HG03469 (cell line): Measurements from ENCODE around the gene CIITA.
"Not testable (repeated sequence)": the region's sequence is repeated elsewhere in the genome, so short reads cannot be mapped to it uniquely, and the experiment has no call there.

ENCODE experiments used
- ATAC-seq: cut with Tn5 transposase; IDR thresholded peaks from one replicate; pipeline ENCODE4 v1.9.1; 2021; ENCODE audit warnings: mild to moderate bottlenecking, moderate library complexity, moderate number of reproducible peaks; ENCODE audit not compliant: unreplicated experiment

Gene CIITA

DNA sequence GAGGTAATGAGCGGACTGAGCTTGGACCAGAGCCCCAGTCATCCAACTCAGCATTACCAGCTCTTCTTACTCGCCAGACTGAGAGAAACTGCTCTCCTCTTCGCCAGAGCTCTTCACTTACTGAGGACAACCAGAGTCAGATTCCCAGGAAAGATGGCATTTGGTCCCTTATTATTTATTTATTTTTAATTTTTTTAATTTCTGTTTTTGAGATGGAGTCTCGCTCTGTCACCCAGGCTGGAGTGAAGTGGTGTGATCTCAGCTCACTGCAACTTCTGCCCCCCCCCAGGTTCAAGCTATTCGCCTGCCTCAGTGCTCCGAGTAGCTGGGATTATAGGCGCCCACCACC is 42.0 kb downstream of the CIITA start:
- no peak for ATAC-seq

DNA sequence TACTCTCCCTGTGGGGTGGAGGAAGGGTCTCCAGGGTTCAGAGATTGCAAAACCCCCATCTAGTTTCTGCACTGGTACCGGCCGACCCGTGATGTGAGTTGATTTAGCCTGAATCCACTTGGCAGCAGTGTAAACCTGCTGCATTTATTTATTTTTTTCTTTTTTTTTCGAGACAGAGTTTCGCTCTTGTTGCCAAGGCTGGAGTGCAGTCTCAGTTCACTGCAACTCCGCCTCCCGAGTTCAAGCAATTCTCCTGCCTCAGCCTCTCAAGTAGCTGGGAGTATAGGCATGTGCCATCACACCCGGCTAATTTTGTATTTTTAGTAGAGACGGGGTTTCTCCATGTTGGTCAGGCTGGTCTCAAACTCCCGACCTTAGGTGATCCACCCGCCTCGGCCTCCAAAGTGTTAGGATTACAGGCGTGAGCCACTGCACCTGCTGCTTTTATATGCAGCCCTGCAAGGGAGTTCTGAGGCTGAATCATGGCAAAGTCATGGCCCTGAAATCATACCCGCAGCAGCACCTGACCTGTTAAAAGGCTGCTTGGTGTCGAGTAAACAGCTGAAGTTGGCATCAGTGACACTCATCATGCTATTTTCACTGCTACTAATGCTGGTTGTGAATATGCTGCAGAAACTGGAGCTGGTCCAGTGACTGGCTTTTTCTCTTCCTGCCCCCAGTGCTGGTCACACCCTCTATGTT is 43.9 kb downstream of the CIITA start:
- ATAC-seq: no peak

DNA sequence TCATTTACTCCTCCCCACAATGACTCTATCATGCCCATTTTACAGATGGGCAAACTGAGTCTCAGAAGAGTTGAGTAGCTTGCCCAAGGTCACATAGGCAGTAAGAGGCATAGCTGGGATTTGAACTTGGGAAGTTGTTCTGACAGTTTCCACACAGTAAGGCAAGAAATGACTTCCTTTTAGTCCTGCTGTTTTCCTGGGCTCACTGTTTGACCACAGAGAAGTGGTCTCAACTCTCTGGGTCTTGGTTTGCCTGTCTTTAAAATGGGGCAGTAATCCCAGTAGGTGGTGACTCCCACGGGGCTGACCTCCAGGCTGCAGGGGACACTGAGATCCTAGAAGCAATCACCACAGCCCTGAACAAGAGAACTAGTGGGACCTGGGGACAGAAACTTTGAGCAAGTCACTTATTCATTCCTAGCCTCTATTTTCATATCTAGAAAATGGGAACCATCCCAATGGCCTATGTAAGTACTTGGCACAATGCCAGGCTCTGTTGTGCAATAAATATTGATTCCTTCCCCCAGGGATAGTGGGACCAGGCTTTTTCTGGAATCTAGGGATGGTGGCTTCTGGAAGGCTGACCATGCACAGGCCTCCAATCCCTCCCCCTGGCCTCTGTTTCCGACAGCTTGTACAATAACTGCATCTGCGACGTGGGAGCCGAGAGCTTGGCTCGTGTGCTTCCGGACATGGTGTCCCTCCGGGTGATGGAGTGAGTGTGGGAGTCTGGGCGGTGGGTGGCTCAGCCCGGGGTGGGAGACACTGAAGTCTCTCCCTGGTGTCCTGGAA is 44.7 kb downstream of the CIITA start:
- ATAC-seq: no peak

DNA sequence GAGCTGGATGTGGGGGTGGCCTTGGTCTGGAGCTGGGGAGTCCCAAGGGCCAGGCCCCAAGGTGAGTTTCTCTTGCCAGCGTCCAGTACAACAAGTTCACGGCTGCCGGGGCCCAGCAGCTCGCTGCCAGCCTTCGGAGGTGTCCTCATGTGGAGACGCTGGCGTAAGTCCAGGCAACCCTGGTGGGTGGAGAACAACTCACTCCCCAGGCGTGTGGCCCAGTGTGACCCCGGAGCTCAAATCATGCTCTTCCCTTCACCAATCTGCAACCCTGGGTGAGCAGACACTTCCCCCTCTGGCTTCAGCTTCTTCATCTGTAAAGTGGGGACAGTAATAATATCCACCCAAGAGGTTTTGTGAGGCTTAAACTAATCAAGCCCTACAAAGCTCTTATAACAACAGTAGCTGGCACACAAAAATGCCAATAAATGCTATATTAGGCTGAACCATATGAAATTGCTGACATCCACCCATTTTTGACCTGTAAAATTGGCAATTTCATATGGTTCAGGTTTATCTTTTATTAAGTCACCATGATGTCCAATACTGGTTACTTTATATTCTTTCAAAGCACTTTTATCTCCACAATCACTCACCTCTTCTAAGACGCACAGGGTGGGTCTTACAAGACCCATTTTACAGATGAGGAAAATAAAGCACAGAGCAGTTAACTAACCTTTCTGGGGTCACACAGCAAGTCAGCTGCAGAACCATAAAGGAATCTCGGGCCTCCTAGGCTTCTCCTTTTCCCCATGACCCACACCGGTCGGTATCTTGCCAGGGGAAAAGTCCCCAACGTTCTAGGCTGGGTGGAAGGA is 45.5 kb downstream of the CIITA start:
- ATAC-seq: no peak

DNA sequence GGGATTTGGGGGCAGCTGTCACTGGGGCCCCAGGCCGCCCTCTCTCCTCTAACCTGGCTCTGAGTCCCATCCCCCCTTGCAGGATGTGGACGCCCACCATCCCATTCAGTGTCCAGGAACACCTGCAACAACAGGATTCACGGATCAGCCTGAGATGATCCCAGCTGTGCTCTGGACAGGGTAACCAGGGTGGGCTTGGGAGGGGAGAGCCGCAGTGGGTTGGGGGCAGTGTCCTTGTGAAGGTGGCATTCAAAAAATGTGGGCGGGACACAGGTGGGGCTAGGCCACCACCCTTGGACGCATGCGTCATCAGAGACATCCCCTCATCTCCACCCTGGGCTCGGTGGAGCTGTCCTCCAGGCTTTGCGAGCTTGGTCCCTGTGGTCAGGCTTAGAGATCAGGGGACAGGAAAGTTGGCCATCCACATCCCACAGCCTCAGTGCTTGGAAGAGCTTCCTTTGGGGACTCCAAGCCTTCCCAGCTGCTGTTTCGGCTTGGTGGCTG is 46.2 kb downstream of the CIITA start:
- no peak for ATAC-seq

DNA sequence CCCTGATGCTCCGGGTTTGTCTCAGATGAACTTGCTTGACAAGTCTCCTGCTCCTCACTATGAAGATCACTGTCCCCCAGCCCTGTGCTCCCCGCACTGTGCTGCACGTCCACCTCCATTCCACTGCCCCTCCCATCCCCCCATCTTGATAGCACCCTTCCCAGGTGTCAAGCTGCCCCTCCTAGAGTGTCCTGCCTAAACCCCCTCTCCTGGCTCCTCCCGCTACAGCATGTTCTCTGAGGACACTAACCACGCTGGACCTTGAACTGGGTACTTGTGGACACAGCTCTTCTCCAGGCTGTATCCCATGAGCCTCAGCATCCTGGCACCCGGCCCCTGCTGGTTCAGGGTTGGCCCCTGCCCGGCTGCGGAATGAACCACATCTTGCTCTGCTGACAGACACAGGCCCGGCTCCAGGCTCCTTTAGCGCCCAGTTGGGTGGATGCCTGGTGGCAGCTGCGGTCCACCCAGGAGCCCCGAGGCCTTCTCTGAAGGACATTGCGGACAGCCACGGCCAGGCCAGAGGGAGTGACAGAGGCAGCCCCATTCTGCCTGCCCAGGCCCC is 46.7 kb downstream of the CIITA start:
- no peak for ATAC-seq

DNA sequence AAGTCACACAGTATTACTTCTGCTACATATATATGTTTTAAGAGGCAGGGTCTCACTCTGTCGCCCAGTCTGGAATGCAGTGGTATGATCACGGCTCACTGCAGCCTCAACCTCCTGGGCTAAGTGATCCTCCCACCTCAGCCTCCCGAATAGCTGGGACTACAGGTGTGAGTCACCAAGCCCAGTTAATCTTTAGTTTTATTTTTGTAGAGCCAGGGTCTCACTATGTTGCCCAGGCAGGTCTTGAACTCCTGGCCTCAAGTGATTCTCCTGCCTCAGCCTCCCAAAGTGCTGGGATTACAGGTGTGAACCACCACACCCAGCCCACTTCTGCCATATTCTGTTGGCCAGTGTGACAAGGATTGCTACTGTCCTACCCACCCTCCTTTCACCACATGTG is 48.3 kb downstream of the CIITA start:
- not testable (repeated sequence) for ATAC-seq

DNA sequence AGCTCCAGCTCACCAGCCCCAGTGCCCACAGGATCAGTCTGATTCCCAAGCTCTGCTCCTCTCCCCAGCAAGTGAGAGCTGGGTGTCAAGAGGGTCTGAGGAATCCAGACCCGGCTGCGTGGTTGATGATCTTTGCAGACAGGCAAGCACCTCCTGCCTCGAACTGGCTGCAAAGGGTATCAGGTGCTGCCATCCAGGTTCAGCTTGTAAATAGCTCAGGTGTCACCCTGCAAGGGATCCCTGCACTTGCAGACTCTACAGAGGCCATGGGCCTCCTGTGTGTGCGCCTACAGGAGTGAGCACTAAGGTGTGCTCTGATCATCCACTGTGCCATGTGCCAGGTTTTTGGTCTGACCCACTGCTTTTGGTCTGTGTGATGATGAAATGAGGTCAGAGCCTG is 49.1 kb downstream of the CIITA start:
- no peak for ATAC-seq

DNA sequence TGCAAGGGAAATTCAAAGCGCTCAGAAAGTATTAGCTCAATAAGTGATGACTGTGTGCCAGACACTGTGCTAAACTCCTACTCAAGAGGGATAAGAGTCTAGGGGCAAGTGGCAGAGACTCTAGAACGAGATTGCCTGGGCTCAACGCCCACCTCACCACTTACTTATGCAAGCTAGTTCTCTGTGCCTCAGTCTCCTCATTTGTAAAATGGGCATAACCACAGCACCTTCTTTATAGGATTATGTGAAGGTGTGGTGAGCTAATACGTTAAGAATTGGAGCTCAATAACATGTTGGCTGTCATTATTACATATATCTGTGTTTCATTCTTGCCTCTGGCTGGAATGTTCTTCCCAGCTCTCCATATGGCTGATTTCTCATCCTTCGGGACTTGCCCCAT is 49.9 kb downstream of the CIITA start:
- no peak for ATAC-seq

DNA sequence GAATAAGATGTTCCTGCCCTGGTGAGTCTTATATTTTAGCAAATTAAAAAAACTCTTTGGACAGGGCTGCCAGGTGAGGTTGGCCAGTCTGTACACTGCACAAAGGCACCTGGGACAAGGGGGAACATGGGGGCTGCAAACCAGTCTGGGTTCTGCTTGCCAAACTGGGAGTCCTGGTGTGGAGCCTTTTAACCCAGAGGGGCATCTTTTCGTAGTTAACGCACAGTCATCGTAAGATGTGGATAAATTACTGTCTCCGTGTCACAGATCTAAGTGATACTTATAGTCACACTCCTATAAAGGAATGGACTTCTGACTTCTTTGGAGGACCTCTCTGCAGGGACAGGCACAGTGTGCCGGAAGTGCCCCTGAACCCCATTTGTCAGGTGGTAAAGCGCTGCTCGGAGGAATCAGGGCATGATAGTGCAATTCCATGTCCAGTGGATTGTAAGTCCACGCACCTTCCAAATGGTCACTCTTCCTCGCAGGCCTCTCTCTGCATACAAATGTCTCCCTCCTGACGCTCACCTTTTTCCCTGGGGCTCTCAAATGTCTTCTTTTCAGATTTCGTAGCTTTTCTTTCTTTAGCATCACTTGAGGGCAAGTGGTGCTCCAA is 50.6 kb downstream of the CIITA start:
- no peak for ATAC-seq

DNA sequence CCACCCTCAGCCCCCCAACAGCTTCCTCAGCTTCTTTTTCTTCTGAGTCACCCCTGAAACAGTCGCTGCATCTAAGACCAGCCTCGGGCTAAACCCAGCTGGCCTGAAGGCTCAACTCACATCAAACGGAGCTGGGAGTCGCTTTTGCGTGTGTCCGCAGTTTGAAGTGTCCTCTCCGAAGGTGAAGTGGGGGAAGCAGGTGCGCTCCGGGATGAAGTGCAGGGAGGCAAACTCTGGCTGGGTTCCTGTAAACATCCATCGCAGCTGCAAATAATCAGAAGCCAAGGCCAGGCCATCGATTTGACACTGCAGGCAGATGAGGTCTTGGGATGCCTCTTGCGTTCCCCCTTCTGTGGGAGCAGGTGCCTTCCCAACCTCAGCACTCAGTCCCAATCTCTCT is 52.1 kb downstream of the CIITA start:
- ATAC-seq: not testable (repeated sequence)

DNA sequence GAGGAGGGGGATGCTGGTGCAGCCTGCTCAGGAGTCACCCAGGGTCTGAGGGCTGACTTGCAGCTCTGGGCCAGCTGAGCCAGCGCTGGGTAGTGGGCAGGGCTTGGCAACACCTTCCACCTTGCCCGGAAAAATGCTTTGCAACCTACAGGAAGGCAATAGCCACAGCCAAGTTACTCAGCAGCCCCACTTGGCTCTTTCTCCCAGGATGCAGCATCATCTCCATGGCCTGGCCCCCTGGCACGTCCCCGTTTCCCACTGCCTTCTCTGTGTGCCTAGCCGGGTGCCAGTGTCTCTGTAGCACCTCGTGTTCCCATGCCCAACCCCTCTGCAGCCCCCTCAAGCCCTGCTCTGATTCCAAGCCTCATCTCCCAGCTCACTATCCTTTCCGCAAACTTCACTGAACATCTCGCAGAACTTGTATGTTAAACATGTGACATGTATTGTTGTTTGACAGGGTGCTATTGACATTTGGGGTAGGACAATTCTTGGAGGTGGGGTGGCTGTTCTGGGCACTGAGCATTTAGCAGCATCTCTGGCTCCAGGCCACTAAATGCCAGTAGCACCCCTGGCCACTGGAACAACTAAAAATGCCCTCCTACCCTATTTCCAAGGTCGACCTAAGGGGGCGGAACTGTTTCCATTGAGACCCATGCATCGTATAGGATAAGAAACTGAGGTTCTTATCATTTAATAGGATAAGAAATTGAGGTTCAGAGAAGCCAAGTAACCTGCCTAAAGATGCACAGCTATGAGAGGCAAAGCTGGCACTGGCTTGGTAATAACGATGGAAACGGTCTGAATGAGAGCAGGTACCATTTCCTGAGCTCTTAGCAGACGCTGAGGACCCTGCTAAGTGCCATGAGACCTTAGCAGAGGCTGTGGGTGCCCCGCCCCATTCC is 53.1 kb downstream of the CIITA start:
- no peak for ATAC-seq

DNA sequence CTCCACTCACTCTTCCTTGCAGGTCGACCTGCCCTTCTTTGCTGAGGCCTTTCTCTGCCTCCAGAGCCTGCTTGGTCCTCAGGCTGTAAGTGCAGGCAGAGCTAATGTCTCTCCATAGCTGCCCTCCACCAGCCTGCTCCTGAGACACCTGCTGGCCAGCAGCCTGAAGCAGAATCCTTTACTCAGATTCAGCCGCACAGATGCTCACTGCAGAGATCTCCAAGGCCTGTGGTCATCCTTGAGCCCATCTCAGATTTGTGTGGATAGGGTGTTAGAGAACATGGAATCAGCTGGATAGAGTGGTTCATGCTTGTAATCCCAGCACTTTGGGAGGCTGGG is 53.7 kb downstream of the CIITA start:
- ATAC-seq: no peak

DNA sequence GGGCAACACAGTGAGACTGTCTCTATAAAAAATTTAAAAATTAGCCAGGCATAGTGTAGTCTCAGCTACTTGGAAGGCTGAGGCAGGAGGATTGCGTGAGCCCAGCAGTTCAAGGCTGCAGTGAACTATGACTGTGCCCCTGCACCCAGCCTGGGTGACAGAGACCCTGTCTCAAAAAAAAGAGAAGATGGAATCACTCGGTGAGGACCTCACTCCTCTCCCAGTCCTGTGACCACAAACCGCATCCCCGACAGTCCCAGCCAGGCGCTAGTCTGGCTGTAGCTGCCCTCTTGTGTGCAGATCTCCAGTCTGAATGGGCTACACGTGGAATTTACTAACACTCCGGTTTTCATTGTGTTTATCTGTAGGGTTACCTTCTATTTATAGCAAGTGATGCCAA is 54.1 kb downstream of the CIITA start:
- no peak for ATAC-seq

DNA sequence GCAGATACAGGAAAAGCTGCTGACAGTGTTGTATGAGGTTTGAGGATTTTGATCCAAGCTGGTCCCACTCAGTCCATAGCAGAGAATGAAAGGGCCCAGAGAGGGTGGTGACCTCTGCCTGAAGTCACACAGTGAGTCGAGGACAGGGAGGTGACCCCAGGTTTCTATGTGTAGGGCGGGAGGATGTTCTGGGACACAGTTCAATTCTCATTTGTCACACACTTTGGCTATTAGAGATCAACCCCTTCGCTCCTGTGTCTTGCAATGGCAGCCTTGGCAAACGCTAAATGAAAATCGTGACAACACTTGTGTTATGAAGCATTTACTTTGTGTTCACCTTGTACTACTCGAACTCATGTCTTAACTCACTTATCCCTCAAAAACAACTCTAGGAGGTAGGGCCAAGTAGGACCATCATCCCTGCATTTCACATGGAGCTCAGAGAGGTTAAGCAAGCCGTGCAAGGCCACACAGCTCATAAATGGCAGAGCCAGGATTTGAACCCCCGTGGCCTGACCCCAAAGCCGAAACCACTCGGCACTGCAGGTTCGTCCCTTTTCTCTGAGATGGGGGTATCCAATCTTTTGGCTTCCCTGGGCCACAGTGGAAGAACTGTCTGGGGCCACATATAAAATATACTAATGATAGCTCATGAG is 55.1 kb downstream of the CIITA start:
- ATAC-seq: no peak

DNA sequence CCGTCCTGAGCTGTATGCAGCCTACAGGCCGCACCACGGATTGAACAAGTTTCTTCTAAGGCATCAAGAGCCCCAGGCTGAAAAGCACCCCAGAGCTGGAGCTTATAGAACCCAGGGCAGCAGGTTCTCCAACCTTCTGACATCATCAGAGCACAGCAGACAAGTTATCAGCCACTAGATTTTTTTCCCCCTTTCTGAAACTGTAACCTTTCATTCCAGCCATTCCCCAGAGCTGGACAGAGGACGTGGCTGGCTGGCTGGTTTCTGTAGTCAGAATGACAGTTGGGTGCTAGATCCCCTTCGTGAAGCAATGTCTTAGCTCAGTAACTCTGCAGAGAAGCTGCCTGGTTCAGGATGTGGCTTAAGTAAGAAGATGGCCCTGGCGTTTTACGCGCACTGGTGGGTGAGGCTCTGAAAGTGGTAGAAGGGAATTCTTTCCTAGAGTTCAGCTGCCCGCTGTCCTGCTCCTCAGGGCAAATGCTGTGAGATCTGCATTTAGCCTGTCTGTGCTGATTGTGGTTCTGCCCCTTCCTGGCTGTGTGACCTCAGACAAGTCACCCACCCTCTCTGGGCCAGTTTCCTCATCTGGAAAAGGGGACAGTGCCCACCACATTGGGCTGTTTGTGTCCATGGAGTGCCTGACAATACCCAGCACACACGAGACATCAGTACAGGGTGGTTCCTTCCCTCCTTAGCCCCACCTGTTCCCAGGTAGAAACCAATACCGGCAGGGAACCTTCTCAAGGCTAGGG is 56.1 kb downstream of the CIITA start:
- no peak for ATAC-seq

DNA sequence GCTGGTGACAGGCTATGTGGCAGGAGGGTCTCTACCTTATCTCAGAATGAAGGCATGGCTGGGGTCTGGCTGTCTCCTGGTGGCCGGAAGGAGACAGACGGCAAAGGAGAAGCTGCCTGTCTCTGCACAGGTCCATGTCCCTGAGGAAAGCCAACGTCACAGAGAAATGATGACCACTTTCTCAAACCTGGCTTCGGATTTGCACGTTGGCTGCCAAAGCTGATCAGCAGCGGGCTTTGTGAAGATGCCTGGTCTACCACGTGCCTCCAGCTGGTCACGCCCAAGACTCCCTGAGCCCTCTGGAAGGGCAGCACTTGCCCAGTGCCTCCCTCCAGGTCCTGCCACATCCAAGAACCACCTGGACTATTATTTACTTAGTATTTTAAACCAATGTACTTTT is 56.9 kb downstream of the CIITA start:
- no peak for ATAC-seq

DNA sequence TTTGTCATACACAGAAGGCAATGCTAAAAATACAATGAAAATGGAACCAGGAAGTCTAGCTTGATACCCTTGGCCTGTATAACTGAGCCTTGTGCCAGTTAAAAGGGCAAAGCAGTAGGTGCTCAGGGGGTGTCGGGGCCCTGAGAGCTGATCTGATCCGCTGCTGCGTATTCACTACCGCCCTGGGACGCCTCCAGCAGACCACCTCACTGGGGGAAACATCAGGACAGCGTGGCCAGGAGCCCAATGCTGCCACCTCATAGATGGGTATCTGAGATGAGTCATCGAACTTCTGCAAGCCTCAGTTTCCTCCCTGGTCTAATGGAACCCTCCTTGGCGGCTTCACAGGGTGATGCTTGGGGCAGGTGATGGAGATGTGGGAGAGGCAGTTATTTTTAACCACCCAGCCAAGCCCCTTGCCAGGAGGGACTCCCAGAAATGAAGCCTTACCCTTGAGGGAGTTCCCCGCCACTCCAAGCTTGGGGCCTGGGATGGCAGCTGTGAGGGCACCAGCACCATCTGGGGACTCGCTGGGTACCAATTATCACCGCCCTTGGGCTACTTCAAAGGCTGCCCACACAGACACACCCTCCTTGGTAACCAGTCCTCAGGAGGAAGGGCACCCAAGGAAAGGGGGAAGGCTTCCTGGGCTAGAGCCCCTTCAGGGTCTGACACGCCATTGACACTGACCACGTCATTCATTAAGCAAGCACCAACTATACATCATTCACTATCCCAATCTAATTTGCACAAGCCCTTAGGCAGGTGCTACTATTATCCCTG is 57.5 kb downstream of the CIITA start:
- ATAC-seq: no peak
